ENCODE measurements around the gene ZNF524.

Gene ZNF524

DNA sequence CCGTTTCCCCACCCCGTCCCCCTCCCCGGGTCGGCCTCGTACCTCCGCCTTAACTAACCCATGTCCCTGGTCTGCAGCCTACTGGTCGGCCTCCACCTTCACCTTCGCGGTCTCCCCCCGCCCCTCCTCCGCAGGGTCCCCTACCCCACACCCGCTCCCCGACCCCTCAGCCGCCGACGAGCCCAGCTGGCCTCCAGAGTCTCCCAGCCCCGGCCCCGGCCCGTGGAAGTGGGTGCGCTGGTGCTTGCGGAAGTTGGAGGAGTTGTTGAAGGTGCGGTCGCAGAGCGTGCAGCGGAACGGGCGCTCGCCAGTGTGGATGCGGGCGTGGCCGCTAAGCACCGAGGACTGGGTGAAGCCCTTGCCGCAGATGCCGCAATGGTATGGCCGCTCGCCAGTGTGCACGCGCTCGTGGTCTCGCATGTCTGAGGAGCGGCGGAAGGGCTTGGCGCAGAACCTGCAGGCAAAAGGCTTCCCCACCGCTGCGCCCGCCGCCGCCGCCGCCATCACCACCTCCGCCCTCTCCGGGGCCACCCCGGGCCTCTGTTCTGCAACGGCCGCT, 21.7 kb downstream of the ZNF524 start:
- no peak for DNase-seq

DNA sequence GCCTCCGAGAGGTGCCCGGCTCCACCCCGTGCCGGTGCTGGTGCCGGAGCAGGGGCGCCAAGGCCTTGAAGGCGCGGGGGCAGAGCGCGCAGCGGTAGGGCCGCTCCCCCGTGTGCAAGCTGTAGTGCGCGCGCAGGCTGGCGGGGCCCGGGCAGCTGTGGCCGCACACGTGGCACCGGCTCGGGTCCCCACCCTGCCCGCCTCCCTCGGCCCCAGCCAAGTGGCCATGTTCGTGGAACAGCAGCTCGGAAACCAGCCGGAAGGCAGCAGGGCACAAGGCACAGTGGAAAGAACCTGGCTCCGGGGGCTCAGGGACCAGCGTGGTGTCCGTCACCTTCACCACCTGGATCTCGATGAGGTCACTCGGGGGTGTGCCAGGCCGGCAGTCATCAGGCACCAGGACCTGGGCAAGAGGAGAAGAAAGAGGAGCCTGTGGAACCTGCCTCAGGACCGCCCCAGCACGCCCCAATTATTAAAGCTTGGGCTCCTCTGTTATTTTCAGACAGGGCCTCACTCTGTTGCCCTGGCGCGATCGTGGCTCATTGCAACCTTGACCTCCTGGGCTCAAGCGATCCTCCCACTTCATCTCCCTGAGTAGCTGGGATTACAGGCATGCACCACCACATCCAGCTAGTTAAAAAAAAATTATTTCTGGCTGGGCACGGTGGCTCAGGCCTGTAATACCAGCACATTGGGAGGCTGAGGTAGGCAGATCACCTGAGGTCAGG, 22.3 kb downstream of the ZNF524 start:
- no peak for DNase-seq

DNA sequence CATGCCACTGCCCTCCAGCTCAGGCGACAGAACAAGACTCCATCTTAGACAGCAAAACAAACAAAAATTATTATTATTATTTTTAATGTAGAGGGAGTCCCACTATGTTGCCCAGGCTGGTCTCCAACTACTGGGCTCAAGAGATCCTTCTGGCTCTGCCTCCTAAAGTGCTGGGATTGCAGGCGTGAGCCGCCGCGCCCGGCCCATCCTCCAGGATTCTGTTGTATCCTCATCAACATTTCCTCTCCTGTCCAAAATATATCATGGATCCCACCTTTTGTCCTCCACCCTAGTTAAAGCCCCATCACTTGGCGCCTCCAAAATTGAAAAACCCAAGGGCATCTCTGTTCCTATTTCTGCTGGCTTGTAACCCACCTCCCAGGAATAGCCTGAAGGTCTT, 23.0 kb downstream of the ZNF524 start:
- no peak for DNase-seq

DNA sequence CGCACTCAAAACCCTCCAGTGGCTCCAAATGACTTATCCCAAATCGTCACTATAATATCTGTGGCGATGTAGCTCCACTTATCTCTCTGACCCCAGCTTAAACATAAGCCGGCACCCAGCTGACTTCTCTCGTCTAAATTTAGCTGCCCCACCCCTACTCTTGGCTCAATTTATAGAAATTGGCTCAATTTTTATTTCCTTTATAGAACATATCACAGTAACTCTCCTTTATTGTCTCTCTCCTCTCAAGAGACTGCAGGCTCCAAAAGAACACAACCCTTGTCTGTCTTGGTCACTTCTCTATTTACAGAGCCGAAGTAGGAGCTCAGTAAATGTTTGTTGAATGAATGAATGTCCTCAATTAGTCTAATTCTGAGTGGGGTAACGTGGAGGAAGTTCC, 23.5 kb downstream of the ZNF524 start:
- DNase-seq, result no peak

DNA sequence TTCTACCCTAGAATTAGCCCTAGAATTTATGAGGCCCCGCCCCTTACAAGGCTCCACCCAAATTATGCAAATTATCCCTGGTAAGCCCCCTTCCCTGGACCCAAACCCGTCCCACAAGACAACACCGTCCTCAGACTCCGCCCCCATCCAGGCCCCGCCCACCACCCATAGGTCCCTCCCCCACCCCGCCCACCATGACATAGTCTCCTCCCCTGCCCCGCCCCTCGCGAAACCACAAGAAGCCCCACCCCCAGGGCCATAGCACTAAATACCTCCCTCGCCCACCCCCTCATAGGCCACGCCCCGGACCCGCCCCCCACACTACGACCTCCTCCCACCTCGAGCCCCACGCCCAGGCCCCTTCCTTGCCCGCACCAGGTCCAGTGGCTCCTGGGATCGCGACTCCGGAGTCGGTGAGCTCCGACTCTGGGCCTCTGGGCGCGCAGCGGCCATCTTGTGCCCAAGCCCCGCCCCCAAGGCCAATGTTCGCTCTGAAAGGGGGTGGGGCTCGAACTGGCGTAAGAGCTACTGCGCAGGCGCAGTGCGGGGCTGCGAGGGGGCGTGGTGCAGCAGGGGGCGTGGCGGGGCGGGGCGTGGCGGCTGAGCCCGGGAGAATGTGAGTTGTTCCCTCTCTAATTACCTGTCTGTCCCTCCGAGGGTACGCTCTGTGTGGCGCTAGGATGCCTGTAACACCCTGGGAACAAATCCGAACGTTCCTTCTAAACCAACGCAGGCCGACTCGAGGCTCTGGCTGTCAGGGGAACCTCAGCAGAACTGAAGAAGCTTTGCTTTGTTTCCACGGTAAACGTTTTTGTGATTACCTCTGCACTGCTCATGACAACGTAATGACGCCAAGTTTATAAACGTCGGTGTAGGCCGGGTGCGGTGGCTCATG, 24.3 kb downstream of the ZNF524 start, which contains the start of gene ZNF784:
TSS of gene ZNF784 (minus strand) at position 458 of the 895 bp plus-strand sequence. CDS start at position 453, 5 bp downstream.
- DNase-seq, result peak; percentile 85 to 97 (median 94)

DNA sequence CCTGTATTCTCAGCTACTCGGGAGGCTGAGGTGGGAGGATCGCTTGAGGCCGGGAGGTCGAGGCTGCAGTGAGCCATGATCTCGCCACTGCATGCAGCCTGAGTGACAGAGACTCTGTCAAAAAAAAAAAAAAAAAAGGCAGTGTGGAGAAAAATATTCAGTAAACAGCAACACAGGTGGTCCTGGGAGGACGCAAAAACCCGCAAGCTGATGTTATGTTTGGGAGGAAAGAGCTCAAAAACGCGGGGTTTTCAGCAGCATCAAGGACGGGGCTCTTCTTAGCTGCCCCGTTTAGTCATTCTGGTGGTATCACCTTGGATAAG, 24.9 kb downstream of the ZNF524 start:
- no peak for DNase-seq

DNA sequence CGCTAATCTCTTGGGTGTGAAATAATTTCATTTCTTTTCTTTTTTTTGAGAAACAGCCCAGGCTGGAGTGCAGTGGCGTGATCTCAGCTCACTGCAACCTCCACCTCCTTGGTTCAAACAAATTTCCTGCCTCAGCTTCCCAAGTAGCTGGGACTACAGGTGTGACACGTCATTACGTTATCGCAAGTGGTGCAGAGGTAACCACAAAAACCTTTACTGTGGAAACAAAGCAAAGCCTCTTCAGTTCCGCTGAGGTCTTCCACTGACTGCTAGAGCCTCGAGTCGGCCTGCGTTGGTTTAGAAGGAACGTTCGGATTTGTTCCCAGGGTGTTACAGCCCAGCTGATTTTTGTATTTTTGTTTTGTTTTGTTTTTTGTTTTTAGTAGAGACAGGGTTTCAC, 26.3 kb downstream of the ZNF524 start:
- DNase-seq, result peak; percentile 29 to 86 (median 70)

DNA sequence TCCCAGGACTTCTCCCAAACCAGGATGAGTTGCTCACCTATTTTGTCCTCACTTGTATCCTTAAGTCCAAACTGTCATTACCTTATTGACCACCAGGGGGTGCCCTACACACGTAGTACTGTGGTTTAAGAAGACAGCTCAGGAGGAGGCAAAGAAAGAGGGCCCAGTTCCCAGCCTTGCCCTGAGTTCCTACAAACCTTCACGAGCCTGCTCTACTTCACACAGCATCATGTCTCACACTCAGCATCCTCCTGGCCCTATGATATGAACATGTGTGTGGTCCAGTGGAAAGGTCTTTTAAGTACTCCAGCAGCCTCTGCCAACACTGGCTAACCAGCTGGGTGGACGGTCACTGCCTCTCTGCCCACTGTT, 32.4 kb downstream of the ZNF524 start:
- peak; percentile 55 to 92 (median 87) for DNase-seq

DNA sequence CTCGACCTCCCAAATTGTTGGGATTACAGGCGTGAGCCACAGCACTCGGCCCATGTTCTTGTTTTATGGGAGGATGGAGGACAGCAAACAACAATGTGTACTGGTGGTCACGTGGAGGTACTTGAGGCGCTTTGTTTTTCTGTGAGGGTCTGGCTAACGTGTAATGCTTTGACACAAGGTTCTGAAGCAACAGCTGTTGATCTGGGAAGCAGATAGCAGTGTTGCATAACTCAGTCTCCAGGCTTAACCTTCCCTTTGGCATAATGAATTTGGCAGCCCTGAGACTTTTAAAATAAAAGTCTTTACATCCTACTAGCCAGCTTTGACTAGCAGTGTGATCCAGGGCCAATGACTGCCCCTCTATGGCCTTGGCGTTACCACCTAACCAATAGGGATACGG, 33.8 kb downstream of the ZNF524 start:
- no peak for DNase-seq

GRCh38 chr19:55635334-55635717, 35.2 kb downstream of the ZNF524 start:
- peak in 1 of 6 experiments; percentile 38 for DNase-seq

GRCh38 chr19:55635856-55636440, 35.9 kb downstream of the ZNF524 start:
- DNase-seq, result no peak

- no peak for DNase-seq
Measured at GRCh38 chr19:55636723-55637122, 36.6 kb downstream of the ZNF524 start.

DNA sequence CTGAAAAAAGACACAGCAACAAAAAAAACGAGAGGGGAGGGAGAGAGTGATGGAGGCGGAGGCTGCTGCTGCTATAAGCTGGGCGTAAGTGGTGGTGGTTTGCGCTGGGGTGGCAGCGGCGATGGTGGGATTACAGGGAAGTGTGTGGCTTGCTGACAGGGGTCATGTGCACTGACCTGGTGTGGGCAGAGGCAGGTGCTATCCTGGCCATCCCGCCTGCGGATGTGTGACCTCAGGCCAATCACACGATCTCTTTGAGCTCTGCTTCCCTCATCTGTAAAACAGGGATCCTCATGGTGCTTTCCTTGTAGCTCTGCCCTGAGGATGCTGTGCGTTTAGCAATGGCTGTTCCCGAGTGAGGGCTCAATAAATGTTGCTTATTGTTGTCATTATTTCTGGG, 37.4 kb downstream of the ZNF524 start:
- no peak for DNase-seq

DNA sequence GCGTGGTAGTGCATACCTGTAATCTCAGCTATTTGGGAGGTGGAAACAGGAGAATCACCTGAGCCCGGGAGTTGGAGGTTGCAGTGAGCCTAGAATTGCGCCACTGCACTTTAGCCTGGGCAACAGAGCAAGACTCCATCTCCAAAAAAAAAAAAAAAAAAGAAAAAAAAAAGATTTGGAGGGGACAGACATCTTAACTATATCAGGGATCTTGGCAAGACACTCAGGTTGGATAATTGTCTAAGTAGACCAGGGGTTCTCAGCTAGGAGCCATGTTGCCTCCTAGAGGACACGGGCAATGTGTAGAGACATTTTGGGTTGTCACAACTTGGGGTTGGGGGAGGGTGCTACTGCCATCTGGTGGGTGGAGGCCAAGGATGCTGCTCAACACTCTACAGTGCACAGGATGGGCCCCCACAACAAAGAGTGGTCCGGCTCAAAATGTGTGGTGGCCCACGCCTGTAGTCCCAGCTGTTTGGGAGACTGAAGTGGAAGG, 38.8 kb downstream of the ZNF524 start:
- peak; percentile 26 to 52 (median 36) for DNase-seq

GRCh38 chr19:55640043-55640576, 40.0 kb downstream of the ZNF524 start:
- DNase-seq, result peak; percentile 59 to 70 (median 66)

GRCh38 chr19:55640577-55641425, 40.7 kb downstream of the ZNF524 start, which contains the start of gene ZNF580:
Gene ZNF580, plus strand, starts transcription at chr19:55641002. Its CDS starts 1,507 bp downstream, at chr19:55642509.
- peak; percentile 23 to 68 (median 54) for DNase-seq

DNA sequence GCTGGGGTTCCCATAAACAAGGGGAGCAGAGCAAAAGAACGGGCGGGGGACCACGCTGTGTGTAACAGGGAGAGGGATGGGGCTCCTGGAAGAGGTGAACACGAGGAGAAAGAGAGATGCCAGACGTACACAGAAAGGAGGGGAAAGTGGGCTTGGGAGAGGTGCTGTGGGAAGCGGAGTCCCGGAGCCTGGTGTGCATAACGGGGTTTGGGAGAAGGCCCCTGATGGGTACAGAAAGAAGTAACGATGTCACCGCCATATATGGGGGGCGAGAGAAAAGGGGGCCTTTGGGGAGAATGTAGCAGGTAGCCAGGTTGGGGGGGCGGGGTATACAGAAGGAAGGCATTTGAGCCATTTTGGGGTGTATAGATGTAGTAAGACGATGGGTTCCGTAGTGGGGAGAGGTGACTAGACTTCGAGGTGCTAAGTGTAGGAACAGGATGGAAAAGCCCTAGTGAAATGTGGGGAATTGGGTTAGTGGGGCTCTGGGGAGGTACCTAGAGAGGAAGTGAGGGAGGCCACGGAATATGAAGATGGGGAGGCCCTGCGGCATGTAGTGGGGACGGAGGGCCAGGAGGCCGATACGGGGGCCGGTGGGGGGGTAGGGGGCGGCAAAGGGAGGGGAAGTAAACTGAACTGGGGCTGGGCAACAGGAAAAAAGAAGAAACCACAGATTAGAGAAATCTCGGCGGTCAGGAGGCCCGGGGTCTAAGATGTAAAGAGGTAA, 41.5 kb downstream of the ZNF524 start:
- DNase-seq, result peak in 5 of 6 experiments; percentile 17 to 62 (median 45)

DNA sequence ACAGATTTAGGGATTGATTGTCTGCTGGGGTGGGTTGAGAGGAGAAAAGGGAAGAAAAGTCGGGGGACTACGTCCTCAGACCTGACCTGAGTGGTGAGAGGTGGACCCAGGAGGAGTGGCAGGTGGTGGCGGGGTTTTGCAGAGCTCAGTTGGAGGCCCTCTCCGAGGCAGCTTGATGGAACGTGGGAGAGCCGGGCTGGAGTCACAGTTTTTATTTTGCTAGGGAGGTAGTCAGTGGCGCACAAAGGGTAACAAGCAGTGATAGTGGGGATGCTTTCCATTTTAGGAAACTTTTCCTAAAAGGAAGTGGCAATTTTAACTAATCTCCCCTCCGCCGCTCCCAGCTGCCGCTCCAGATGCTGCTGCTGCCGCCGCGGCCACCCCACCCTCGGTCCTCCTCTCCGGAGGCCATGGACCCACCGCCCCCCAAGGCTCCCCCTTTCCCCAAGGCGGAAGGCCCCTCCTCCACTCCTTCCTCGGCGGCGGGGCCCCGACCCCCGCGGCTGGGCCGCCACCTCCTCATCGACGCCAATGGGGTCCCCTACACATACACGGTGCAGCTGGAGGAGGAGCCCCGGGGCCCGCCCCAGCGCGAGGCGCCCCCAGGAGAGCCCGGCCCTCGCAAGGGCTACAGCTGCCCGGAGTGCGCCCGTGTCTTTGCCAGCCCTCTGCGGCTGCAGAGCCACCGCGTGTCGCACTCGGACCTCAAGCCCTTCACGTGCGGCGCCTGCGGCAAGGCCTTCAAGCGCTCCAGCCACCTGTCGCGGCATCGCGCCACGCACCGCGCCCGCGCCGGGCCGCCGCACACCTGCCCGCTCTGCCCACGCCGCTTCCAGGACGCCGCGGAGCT, 42.3 kb downstream of the ZNF524 start:
- DNase-seq, result peak in 5 of 6 experiments; percentile 20 to 55 (median 33)

- peak; percentile 66 to 84 (median 76) for DNase-seq
Measured at GRCh38 chr19:55643003-55643886, 43.2 kb downstream of the ZNF524 start, which contains the start of gene ZNF581. Gene ZNF581, plus strand, starts transcription at chr19:55643649. Its CDS starts 923 bp downstream, at chr19:55644572.

Data from stimulated activated naive CD4-positive, alpha-beta T cell (primary cell).